IMR-90 (cell line): ENCODE results near the gene LIPE.

Experiments used
- BHLHE40 ChIP-seq: fragments of 150-350 bp; IDR thresholded peaks from 2 replicates; pipeline ENCODE4 v1.6.1; 2016; ENCODE audit warnings: mild to moderate bottlenecking, low read depth, low read length
- CEBPB ChIP-seq: IDR thresholded peaks from 2 replicates; pipeline ENCODE4 v1.6.1; 2012; ENCODE audit warnings: low read depth, low read length, improper control_type of control experiment
- CHD1 ChIP-seq: IDR thresholded peaks from 2 replicates; pipeline ENCODE4 v1.6.1; 2012; ENCODE audit warnings: low read depth, low read length, improper control_type of control experiment
- CTCF ChIP-seq: conservative IDR thresholded peaks from 2 replicates; pipeline ENCODE4 v1.5.1; 2012; ENCODE audit warnings: mild to moderate bottlenecking, low read depth, low read length, improper control_type of control experiment
- ELK1 ChIP-seq: fragments of 150-350 bp; IDR thresholded peaks from 2 replicates; pipeline ENCODE4 v1.6.1; 2016; ENCODE audit warnings: low read depth, mild to moderate bottlenecking, low read length, moderate library complexity, borderline replicate concordance
- MXI1 ChIP-seq: IDR thresholded peaks from 2 replicates; pipeline ENCODE4 v1.6.1; 2012; ENCODE audit warnings: low read depth, mild to moderate bottlenecking, low read length, moderate library complexity, borderline replicate concordance
- POLR2A ChIP-seq: IDR thresholded peaks from 2 replicates; pipeline ENCODE4 v1.6.1; 2012; ENCODE audit warnings: mild to moderate bottlenecking, low read depth, low read length
- RAD21 ChIP-seq: IDR thresholded peaks from 2 replicates; pipeline ENCODE4 v1.6.1; 2012; ENCODE audit warnings: low read length, improper control_type of control experiment
- RCOR1 ChIP-seq: IDR thresholded peaks from 2 replicates; pipeline ENCODE4 v1.6.1; 2012; ENCODE audit warnings: mild to moderate bottlenecking, low read length, improper control_type of control experiment; ENCODE audit not compliant: insufficient replicate concordance
- RFX5 ChIP-seq: IDR thresholded peaks from 2 replicates; pipeline ENCODE4 v1.8.0; 2012; ENCODE audit warnings: low read depth, mild to moderate bottlenecking, low read length, moderate library complexity
- SMC3 ChIP-seq: fragments of 150-350 bp; IDR thresholded peaks from 2 replicates; pipeline ENCODE4 v1.6.1; 2016; ENCODE audit warnings: low read depth, mild to moderate bottlenecking, antibody characterized with exemption, low read length, moderate library complexity
- USF2 ChIP-seq: fragments of 150-350 bp; IDR thresholded peaks from 2 replicates; pipeline ENCODE4 v1.6.1; 2017; ENCODE audit warnings: mild to moderate bottlenecking, antibody characterized with exemption, low read length, low read depth

DNA sequence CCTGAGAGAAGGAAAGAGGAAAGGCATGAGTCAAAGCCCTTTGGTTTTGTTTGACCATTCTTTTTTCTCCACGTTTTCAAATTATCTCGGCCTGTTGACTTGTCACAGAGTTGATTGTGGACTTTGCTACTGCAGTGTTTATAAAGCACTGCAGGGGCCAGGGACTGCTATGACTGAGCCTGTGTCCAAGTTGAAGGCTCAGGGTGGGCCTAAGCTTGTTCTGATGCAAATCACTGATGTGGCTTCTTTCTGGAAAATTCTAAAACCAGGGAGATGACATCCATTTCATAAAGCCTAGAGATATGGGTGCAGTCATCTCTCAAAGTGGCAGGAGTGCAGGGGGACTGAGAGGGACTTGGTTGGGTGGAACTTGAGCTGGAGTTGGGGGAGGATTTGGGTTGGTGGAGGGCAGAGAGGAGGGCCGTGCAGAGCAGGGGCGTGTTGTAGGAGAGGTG lies 16.8 kb upstream of the LIPE start:
- TF ChIP-seq POLR2A (no peak), CTCF (no peak), CEBPB (no peak), SMC3 (no peak), MXI1 (no peak), RAD21 (no peak), USF2 (no peak), ELK1 (no peak), CHD1 (no peak), RCOR1 (no peak), BHLHE40 (no peak), RFX5 (no peak)
